HG03175 (cell line): ENCODE results near the gene ADRA1B.
"Not testable (repeated sequence)": the region's sequence is repeated elsewhere in the genome, so short reads cannot be mapped to it uniquely, and the experiment has no call there.

Experiments used
- ATAC-seq: cut with Tn5 transposase; IDR thresholded peaks from one replicate; pipeline ENCODE4 v1.9.1; 2021; ENCODE audit warnings: mild to moderate bottlenecking, moderate library complexity; ENCODE audit not compliant: unreplicated experiment

ADRA1B gene

DNA sequence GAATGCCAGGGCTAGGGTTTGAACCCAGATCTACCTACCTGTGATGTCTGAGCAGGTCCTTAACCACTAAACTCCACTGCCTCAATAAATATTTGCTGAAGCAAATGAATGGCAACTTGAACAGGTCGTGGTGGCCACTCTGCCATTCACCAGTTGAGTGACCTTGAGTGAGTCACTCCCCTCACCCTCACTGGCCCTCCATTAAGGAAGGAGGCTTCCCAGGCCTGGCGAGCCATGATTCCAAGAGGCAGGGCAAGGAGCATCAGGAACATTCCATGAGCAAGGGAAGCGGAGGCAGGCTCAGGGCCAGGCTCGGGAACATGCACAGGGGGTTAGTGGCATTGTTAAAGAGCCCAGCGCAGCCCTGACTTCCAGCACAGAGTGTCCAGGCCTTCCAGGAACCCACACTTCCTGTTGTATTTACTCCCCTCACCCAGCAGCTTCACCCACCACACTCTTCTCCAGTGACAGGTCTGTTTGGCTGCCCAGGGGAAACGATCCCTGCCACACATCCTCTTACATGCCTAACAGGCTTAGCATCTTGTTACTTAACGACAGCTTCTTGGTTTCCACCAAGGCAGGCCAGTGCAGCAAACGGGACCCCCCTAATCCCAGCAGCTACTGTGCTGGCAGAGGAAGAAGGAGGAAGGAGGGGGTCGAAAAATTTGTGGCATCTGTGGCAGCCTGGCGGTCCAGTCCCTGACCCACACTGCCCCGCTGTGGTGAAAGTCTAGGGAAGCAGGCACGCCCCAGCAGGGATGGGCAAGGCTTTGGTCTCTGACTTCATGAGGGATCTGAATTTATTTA lies 49.0 kb downstream of the ADRA1B start:
- ATAC-seq: no peak

DNA sequence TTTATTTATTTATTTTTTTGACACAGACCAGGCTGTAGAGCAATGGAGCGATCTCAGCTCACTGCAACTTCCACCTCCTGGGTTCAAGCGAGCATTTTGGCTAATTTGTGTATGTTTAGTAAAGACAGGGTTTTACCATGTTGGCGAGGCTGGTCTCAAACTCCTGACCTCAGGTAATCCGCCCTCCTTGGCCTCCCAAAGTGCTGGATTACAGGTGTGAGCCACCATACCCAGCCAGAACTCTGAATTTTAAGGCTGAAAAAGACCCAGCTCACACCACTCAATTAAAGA lies 49.5 kb downstream of the ADRA1B start:
- not testable (repeated sequence) for ATAC-seq

DNA sequence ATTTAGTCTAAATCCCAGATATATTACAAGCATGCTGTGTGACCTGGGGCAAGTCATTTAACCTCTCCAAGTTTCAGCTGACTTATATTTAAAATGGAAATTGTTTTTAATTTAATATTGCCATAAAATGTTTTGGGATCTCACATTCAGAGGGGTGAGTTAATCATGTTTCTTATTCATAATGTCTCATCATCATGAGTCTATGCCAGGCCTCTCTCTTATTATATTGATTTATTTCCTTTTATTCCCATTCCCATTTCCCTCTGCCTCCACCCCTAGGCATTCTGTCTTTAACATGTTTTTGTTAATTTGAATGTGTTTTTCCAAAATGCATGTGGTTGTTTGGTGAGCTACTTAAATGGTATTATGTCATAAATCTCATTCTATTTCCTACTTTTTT lies 53.7 kb downstream of the ADRA1B start:
- ATAC-seq: no peak

DNA sequence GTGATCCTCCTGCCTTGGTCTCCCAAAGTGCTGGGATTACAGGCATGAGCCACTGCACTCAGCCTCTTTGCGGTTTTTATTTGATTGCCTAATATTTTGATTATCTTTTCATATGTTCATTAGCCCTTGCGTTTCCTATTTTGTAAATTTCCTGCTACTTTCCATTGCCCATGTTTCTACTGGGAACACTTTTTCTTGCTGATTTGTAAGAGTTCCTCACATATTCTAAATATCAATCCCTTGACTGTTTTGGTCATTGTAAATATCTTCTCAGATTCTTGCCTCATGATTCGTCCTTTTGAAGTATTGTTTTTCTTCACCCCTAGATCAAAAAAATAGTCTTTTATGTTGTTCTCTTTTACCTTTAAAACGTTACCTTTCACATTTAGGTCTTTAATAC lies 54.8 kb downstream of the ADRA1B start:
- ATAC-seq: no peak

DNA sequence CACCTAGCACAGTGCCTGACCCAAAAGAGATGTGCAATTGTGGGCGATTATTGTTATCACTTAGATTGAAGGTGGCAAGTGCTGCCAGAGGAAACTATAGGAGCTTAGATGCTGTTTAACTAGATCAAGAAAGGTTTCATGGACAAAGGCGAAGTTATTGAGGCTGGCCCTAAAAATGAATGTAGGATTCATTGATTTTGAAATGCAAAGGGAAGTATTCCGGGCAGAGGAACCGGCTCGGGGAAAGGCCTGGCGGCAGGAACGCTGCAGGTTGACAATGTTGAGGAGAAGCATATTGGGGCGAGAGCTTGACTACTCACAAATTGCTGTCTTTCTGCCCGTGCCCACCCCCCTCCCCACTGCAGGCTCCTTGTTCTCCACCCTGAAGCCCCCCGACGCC lies 55.2 kb downstream of the ADRA1B start:
- ATAC-seq: no peak

DNA sequence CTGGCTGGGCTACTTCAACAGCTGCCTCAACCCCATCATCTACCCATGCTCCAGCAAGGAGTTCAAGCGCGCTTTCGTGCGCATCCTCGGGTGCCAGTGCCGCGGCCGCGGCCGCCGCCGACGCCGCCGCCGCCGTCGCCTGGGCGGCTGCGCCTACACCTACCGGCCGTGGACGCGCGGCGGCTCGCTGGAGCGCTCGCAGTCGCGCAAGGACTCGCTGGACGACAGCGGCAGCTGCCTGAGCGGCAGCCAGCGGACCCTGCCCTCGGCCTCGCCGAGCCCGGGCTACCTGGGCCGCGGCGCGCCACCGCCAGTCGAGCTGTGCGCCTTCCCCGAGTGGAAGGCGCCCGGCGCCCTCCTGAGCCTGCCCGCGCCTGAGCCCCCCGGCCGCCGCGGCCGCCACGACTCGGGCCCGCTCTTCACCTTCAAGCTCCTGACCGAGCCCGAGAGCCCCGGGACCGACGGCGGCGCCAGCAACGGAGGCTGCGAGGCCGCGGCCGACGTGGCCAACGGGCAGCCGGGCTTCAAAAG lies 55.7 kb downstream of the ADRA1B start:
- ATAC-seq: no peak

DNA sequence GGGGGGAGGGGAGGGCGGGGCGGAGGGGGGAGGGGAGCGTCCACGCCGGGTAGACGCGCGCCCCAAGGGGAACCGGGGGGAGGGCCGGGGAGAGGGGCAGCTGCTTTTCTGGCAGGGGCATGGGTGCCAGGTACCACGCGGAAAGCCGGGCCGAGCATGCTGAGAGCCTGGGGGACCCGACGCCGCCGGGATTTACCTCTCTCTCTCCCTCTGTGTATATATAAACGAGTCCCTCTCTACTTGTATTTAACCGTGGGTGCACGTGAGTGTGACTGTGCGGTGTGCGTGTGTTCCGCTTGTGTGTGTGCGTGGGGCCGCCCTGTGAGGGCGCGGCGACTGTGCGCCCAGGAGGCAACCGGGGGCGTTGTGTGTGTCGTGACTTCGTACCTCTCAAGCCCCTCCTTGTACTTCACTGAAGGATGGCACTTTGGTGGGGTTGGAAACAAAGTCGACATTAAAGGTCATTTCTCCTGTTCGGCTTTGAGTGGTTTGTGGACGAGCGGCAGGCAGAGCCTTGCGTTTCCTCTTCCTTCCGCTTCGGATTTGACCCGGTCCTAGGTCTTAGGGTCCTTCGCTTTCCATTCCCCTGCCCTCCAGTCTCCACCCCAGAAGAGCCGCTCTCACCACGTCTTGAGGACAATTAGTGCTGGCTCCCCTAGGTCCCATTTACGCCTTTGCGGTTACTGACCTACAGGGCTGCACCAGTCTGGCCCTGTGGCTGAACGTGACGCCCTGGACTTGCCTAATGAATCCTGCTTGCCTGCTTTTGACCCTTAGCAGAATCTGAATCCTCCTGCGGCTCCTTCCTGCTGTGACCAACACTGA lies 56.5 kb downstream of the ADRA1B start:
- ATAC-seq: no peak

DNA sequence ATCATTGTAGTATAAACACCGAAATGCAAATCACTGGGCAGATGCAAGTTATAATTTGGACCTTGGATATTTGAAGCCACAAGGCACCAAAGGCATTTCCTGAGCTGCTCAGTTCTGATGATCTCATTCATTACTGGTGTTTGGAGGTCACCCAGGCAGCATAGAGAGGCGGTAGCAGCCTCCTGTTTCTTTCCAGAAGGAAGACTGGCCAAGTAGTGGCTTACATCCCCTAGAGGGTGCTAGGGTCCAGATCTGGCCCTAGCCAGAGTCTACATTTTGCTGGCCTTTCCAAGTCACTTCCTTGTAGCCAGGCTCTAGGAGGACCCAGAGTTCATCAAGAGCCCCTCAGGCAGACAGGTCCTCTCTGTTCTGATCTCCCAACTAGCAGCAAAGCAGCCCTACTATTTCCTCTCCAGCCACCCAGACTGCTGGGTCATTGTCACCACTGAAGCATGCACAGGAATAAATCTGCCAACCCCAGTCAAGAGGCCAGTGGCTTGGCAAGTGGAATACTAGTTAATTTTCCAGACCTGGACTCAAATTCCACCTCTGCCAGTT lies 59.3 kb downstream of the ADRA1B start:
- ATAC-seq: no peak

DNA sequence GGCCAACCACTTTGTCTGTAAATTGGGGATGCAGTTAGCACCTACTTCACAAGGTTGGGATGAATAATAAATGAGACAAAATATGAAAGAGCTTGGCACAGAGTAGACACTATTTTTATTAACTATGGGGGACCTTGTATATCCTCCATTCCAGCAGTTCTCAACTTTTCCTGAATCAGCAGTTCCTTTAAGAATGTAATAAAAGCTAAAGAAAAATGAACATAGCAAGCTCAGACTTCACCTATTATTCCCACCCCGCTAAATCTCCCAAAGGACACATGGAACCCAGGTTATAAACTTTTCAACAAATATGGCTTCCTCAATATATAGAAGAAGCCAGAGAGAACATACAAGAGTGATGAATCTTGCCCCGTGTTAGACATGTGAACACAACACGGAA lies 60.6 kb downstream of the ADRA1B start:
- no peak for ATAC-seq

DNA sequence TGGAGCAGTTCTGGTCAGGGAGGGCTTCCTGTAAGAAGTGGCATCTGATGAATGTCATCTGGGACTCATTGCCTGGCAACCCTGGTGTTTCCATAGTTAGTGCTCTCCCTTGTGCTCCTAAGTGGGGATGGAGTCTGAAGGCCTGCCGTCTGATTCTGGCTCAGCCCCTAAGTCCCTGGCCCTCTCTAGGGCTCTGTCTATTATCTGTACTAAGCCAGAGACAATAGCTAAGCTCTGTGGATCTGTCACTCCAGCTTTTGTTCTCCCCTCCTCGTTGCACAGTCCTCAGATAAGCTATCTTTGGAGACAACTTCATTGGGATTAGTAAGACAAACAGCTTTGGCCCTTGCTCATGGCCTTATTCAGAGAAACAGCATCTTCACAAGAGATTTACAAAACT lies 62.1 kb downstream of the ADRA1B start:
- ATAC-seq: no peak

DNA sequence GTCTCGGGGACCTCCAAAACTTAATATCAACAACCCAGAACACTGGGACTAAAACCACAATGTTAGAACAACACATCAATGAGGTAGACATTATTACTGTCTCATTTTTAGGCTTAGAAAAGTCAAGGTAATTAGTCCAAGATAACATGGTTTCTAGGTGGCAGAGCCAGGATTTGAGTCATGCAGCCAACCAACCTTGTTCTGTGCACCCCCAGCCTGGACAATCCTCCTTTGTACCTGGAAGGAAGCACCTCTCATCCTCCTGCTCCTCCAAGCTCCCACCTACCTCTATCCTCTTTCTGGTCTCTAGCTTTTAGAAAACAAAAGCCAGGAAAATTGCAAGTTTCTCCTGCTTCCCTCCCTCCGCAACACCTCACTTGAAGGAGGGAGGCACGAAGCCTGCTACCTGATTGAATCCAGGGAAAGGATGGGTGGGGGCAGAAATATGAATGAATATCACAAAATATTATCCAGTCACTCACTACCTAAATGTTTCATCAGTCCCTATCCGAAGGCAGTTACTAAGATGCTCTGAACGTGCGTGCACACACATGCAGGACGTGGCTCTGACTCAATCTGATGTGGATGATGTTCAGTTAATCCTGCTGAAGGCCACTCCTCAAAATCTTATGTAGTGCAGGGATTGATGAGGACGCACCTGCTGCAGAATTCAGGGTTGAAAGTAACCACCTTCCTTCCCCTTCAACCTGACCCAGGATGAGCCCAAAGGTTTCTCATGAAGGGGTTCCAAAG lies 66.3 kb downstream of the ADRA1B start:
- ATAC-seq: no peak

DNA sequence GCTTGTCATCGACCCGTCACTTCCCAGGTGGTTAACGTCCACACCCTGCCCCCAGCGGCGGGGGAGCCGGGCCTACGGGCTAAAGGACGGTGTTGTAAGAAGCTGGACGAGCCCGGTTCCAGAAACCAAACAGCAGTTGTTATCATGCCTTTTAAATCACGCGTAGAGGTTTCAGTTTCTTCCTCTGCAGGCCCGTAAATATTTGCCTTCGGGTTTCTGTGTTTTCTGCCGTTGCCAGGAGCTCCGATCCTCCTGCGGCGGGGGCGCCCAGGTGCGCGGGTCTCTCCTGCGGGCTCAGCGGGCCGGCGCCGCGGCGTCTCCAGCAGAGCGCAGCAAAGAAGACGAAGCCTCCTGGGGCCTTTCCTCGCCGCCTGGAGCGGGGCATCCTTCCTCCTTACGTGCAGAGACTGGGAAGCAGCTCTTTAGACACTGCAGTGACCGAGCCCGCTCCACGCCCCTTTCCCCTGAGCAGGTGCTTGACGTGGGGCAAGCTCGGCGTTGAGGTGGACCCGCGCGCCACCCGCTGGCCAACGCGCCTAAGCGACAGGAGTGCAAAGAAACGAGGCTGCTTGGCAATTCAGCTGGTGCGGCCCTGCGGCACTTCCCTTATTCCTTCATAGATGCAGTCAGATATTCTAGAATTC lies 70.9 kb downstream of the ADRA1B start:
- peak; percentile 92 for ATAC-seq

DNA sequence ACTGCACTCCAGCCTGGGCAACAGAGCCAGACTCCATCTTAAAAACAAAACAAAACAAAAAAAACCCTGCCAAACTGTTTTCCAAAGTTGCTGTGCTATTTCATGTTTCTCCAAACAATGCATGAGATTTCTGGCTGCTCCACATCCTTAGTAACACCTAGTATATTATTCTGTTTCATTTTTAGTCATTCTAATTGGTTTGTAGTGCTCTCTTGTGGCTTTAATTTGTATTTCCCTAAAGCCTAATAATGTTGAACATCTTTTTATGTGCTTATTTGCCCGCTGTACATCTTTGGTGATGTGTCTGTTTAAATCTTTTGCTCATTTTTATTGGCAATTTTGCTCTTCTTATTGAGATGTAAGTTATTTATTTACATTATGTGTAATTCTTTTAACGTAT lies 74.2 kb downstream of the ADRA1B start:
- no peak for ATAC-seq

DNA sequence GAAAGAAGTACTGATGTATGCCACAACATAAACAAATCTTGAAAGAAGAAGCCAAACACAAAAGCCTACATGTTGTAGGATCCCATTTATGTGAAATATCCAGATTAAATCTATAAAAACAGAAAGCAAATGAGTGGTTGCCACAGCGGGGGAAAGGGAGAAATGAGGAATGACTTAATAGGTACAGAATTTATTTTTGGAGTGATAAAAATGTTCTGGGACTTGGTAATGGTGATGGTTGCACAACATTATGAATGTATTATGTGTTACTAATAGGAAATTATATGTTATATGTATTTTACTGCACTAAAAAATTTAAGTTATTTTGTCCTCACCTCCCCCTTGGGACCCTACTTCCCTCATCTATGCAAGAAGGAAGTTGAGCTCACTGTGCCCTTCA lies 76.3 kb downstream of the ADRA1B start:
- no peak for ATAC-seq

DNA sequence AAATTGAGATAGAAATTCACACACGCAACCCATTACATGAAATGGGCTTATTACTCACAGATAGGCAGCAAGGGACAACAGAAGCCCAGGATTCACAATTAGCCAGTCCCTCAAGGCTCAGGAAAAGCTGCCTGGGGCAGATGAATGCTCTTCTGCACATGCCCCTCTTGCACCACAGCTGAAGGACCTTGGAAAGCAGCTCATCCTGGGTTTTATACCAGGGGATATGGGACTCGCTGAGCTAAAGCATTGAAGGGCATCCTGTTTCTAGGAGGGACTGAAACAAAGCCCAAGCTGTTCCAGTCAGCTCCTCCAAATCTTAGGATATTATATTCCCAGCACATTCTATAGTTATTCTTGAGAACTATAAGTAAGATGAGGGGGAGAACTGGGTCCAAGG lies 76.9 kb downstream of the ADRA1B start:
- ATAC-seq: no peak

DNA sequence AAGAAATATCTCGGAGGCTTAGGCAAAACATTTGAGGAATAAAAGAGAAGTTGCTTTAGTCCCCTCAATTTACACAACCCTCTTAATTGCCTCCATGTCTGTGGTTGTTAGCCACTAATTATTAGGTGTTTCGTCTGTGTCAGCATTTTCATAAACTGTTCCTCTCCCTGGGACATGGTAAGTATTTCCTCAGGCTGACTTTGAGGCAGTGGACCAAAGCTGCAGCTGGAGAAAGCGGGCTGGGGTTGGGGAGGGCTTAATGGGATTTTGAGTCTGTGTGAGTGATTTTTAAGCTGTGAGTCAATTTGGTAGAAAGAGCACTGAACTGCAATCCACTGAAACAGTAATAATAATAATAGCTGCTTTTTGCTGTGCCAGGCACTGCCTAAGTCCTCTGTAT lies 79.6 kb downstream of the ADRA1B start:
- no peak for ATAC-seq

DNA sequence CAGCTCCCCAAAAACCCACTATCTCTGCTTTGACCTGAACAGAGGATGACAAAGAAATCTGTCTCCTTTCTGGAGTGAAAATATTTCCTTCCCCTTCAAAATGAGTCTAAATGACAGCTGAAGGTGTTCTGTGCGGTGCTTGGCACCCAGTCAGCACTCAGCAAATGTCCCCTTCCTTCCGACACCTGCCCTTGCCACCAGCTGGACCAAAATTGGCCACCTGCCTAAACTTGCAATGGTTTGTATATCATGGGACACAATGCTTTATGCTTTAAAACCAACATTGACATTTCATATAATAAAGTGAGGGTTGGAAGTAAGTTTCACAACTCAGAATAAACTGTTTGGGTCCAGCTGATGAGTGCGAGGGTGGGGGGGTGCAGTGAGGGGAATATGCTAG lies 85.2 kb downstream of the ADRA1B start:
- no peak for ATAC-seq

DNA sequence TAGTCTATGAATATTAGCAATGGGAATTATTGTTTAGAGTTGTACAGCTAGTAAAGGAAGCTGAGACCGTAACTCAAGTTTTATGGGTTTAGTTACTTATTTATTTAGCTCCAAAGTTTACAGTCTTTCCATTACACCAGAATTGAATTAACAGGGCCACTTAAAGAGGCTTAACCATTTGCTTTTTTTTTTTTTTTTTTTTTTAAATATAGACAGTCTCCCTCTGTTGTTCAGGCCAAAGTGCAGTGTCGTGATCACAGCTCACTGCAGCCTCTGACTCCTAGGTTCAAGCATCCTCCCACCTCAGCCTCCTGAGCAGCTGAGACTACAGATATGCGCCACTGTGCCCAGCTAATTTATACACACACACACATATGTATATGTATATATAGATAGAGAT lies 91.2 kb downstream of the ADRA1B start:
- no peak for ATAC-seq

DNA sequence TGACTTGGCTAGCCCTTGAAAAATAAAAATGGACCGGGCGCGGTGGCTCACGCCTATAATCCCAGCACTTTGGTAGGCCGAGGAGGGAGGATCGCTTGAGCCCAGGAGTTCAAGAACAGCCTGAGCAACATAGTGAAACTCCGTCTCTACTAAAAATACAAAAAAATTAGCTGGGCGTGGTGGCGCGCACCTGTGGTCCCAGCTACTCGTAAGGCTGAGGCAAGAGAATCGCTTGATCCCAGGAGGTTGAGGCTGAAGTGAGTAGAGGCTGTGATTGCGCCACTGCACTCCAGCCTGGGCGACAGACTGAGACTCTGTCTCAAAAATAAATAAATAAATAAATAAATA lies 92.2 kb downstream of the ADRA1B start:
- not testable (repeated sequence) for ATAC-seq

DNA sequence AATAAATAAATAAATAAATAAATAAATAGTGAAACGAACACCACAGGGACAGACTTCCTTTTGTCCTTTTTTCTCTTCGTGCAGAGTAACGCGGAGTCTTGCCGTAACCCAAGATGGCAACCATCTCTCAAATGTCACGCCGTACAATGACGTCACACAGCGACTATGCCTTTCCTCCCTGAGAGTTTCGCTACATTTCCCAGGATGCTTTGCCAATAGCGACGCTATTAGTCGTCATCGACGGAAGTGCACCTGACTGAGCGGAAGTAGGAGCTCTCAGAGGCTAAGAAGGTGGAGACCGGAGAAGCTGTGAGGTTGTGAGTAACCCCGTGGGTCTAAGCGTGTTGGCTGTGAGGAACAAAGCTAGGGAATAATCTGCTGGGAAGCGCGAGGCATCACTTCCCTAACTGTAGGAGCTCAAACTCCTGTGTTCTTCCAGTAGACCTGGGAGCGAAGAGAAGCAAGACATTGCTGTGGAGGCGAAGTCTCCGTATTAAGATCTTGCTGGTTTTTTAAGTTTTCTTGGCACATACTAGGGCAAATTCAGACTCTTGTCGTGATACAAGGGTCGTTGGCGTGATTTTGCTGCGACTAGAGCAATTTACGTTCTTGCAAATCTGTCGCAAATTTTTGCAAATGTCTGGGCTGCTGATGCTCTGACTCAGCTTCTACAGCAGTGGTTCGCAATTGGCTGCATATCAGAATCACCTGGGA lies 92.8 kb downstream of the ADRA1B start, which contains the start of gene TTC1:
TTC1 (plus strand) TSS at position 263 of the 714 bp plus-strand sequence. CDS start 1,390 bp downstream, outside the sequence.
- peak; percentile 99 for ATAC-seq
